Measurements from ENCODE around the gene ITPRID1. TPM values are rescaled to one million over a fixed set of nuclear protein-coding genes. Genes with fewer than 3 reads are reported as not detected.

The ITPRID1 gene
- total and polyA plus RNA-seq, 2 of the 13 experiments (the other 11 are each of a cell fraction or from before 2014, with no cell fraction given) = not detected

GRCh38 chr7:31478018-31478417 lies 35.9 kb upstream of the ITPRID1 start (continued):
- no peak for TF ChIP-seq POGK (CRISPR knock-in tag; conservative IDR thresholded peaks at IDR 0.05)
- no peak for TF ChIP-seq SMARCE1 (IDR thresholded peaks at IDR 0.05; ENCODE audit: borderline replicate concordance)
- no peak for TF ChIP-seq SCMH1 (CRISPR knock-in tag; IDR thresholded peaks at IDR 0.05; ENCODE audit: borderline replicate concordance)
- no peak for TF ChIP-seq ZNF709 (CRISPR knock-in tag; IDR thresholded peaks at IDR 0.05)
- no peak for TF ChIP-seq SKI (IDR thresholded peaks at IDR 0.05; ENCODE audit: partially characterized antibody)
- no peak for TF ChIP-seq HIVEP1 (CRISPR knock-in tag; IDR thresholded peaks at IDR 0.05)
- TF ChIP-seq, protein P1, sequence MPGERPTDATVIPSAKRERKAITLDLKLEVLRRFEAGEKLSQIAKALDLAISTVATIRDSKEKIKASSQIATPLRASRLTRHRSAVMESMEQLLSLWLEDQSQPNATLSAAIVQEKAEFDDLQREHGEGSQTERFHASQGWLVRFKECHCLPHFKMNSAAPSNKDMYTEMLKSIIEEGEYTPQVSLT (CRISPR knock-in tag; IDR thresholded peaks at IDR 0.05; ENCODE audit: borderline replicate concordance, low read depth) = no peak
- no peak for TF ChIP-seq DR1 (CRISPR knock-in tag; IDR thresholded peaks at IDR 0.05)
- no peak for TF ChIP-seq HNF4G (IDR thresholded peaks at IDR 0.05; ENCODE audit: borderline replicate concordance, low read depth, low read length)
- TF ChIP-seq HNF4G (CRISPR knock-in tag; IDR thresholded peaks at IDR 0.05; ENCODE audit: borderline replicate concordance, low read depth) = no peak
- TF ChIP-seq ZSCAN12 (CRISPR knock-in tag; IDR thresholded peaks at IDR 0.05) = no peak

DNA sequence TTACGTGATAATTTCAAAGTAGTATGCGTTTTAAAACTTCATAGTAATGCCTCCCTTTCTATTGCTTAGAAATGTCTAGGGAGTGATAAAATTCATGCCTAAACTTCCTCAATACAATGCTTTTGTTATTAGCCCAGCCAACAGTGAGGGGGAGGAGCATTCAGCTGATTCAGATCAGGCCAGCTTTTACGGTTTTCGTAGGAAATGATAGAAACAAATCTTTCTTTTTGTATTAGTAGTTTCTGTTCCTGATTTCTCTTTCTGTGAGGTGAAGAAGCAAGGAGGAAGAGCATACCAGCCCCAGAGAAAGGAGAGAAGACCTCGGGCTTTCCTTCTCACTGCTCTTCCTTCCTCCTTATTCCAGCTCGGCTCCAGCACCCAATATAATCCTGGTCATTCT lies 35.2 kb upstream of the ITPRID1 start:
- BruUV-seq (replicated peaks) = no TSS peak
- WGBS (ENCODE audit: low lambda C conversion rate) = 2% methylated on average over 6 of the region's 6 CpGs
- intact Hi-C loops (cut with micrococcal nuclease; ENCODE audit: unreplicated experiment) (no loop called here), in situ Hi-C loops (cut with HindIII; ENCODE audit: extremely low pct_ligation_motif_present, low pct_unique_long_range_greater_than_20kb) (loop anchor here (25.0 kb wide), 1 partner anchor 291 kb away; no protein-coding TSS in a partner anchor)
- no peaks in the 10 kb centered on the region for H4K20me1 ChIP-seq (ENCODE audit: insufficient read depth, low read length)
- TF ChIP-seq DNMT1 (CRISPR knock-in tag; IDR thresholded peaks at IDR 0.05) (no peak), ZNF552 (CRISPR knock-in tag; IDR thresholded peaks at IDR 0.05; ENCODE audit: borderline replicate concordance) (no peak), ZNF343 (CRISPR knock-in tag; IDR thresholded peaks at IDR 0.05) (no peak)
- no peak overlapping the region for H2AFZ ChIP-seq (ENCODE audit: low read length)
- H3K9me3 ChIP-seq (ENCODE audit: low read length) = no peaks in the 10 kb centered on the region
- peaks cover 0 to 3% of the 10 kb centered on the region in 2 experiments; a peak in 2 of 5 replicates for H3K27me3 ChIP-seq (ENCODE audit: control insufficient read depth in 1 of 2, insufficient read depth in 2 of 2, low read length in 2 of 2)
- H3K79me2 ChIP-seq (ENCODE audit: insufficient read depth, low read length) = no peaks in the 10 kb centered on the region
- ATAC-seq = no peak
- DNase-seq (ENCODE audit: low spot score) = no peak
- no peaks in the 10 kb centered on the region for H3K36me3 ChIP-seq (replicated peaks in 1 of 2; ENCODE audit: control insufficient read depth in 1 of 2, insufficient read depth in 2 of 2, low read length in 2 of 2)
- no peak for FAIRE-seq
- no peak overlapping the region for H3K4me2 ChIP-seq (ENCODE audit: low read depth, low read length)
- H3K9ac ChIP-seq (ENCODE audit: insufficient read depth, low read depth, low read length) = no peak overlapping the region
- H3K4me1 ChIP-seq (ENCODE audit: insufficient read depth, low read length) = no peaks in the 10 kb centered on the region
- H3K4me3 ChIP-seq (replicated peaks in 1 of 3; ENCODE audit: insufficient read depth in 1 of 3, low read depth in 2 of 3, low read length in 3 of 3) = no peak overlapping the region
- CTCF ChIA-PET (ENCODE audit: low intra/inter-chr PET ratio, low total read pairs) = no interaction called here
- POLR2A ChIA-PET = no interaction called here
- no peak overlapping the region for H3K27ac ChIP-seq (ENCODE audit: extremely low read length, insufficient read depth, low read length)

Data from HepG2 (cell line).